Suprapubic skin (tissue), 3 donors: ENCODE data around the gene CDHR4.

Experiments used
- CTCF ChIP-seq, 2 donors: fragments of 200-600 bp in 1 of 2; fragments of 450-650 bp in 1 of 2; sonication (generic) in 1 of 2; IDR thresholded peaks; one replicate each; pipeline ENCODE4 v1.5.1; 2016 to 2019; ENCODE audit warnings: antibody characterized with exemption in 2 of 2, mild to moderate bottlenecking in 1 of 2, moderate library complexity in 1 of 2
- POLR2AphosphoS5 ChIP-seq, 3 donors: sonication (generic); formaldehyde crosslinking; IDR thresholded peaks; one replicate each; pipeline ENCODE4 v1.6.1; 2017; ENCODE audit warnings: antibody characterized with exemption in 3 of 3

GRCh38 chr3:49840388-49840787, 40.7 kb upstream of the CDHR4 start:
- TF ChIP-seq CTCF (IDR thresholded peaks at IDR 0.05) (no peak), POLR2AphosphoS5 (IDR thresholded peaks at IDR 0.05) (no peak)
